Fibroblast of lung (primary cell): Measurements from ENCODE around the gene RIC8A. TPM values are rescaled to one million over a fixed set of nuclear protein-coding genes. Genes with fewer than 3 reads are reported as not detected.
"Not testable (repeated sequence)": the region's sequence is repeated elsewhere in the genome, so short reads cannot be mapped to it uniquely, and the experiment has no call there.

Experiments
- DNase-seq, 2 donors: peaks; one replicate each; pipeline versions ENCODE4 v3.0.0 to v3.0.0-alpha.2; 2010; ENCODE audit warnings: low read depth in 2 of 2
- H2AFZ ChIP-seq: 2 replicates; pipeline ENCODE4 v1.5.1; 2012; ENCODE audit warnings: low read length, control low read depth, inconsistent platforms
- H3K27ac ChIP-seq: 2 replicates; pipeline ENCODE4 v1.5.1; 2011; ENCODE audit warnings: low read length, control low read depth; ENCODE audit not compliant: insufficient read depth
- H3K27me3 ChIP-seq: 2 replicates; pipeline ENCODE4 v1.5.1; 2011; ENCODE audit warnings: mild to moderate bottlenecking, low read length; ENCODE audit not compliant: control insufficient read depth, insufficient read depth
- H3K36me3 ChIP-seq: 2 replicates; pipeline ENCODE4 v1.5.1; 2011; ENCODE audit warnings: low read length; ENCODE audit not compliant: control insufficient read depth, insufficient read depth
- H3K4me1 ChIP-seq: 2 replicates; pipeline ENCODE4 v1.5.1; 2011; ENCODE audit warnings: low read length; ENCODE audit not compliant: control insufficient read depth, insufficient read depth; ENCODE audit errors: extremely low read depth
- H3K4me2 ChIP-seq: 2 replicates; pipeline ENCODE4 v1.5.1; 2011; ENCODE audit warnings: low read length, control low read depth; ENCODE audit not compliant: insufficient read depth; ENCODE audit errors: extremely low read depth
- H3K4me3 ChIP-seq, 4 experiments: fragments of 200-600 bp in 1 of 4; sonication (generic) in 1 of 4; replicated peaks in 1 of 4; 2 replicates each; pipeline ENCODE4 v1.5.1; 2011 to 2016; ENCODE audit warnings: low read length in 4 of 4, low read depth in 3 of 4, mild to moderate bottlenecking in 3 of 4, control low read depth in 2 of 4, inconsistent platforms in 1 of 4, mixed read lengths in 1 of 4; ENCODE audit not compliant: insufficient read depth in 1 of 4; ENCODE audit errors: control extremely low read depth in 1 of 4
- H3K79me2 ChIP-seq: 2 replicates; pipeline ENCODE4 v1.5.1; 2012; ENCODE audit warnings: mild to moderate bottlenecking, low read length, inconsistent platforms; ENCODE audit not compliant: control insufficient read depth, insufficient read depth
- H3K9ac ChIP-seq: 2 replicates; pipeline ENCODE4 v1.5.1; 2011; ENCODE audit warnings: mild to moderate bottlenecking, low read length, control low read depth; ENCODE audit not compliant: insufficient read depth
- H3K9me3 ChIP-seq: 2 replicates; pipeline ENCODE4 v1.5.1; 2012; ENCODE audit warnings: low read depth, low read length; ENCODE audit not compliant: control insufficient read depth, insufficient read depth
- H4K20me1 ChIP-seq: 2 replicates; pipeline ENCODE4 v1.5.1; 2011; ENCODE audit warnings: low read length; ENCODE audit not compliant: control insufficient read depth, insufficient read depth; ENCODE audit errors: extremely low read depth
- CTCF ChIP-seq, 2 donors: IDR thresholded peaks in 1 of 2; conservative IDR thresholded peaks in 1 of 2; 1 replicate in 1 of 2; 2 replicates in 1 of 2; pipeline ENCODE4 v1.5.1; 2011 to 2012; ENCODE audit warnings: low read length in 2 of 2, control low read depth in 1 of 2, inconsistent platforms in 1 of 2, low read depth in 1 of 2, mild to moderate bottlenecking in 1 of 2
- EZH2 ChIP-seq: IDR thresholded peaks from 2 replicates; pipeline ENCODE4 v1.5.1; 2012; ENCODE audit warnings: low read length, control low read depth, mild to moderate bottlenecking; ENCODE audit errors: missing control alignments
- polyA plus RNA-seq, 2 donors: library from polyadenylated mRNA; depleted of rRNA in 1 of 2; stranded (reverse) in 1 of 2; unstranded in 1 of 2; fragments of >200 nt; gene quantifications; 2 replicates each; pipeline ENCODE4 v1.2.1, GENCODE V29; 2011 to 2012; ENCODE audit warnings: missing spikeins in 1 of 2
- total RNA-seq: library from RNA; depleted of rRNA; stranded (reverse); fragments of >200 nt; gene quantifications from 2 replicates; pipeline ENCODE4 v1.2.1, GENCODE V29; 2014

Gene RIC8A
- total and polyA plus RNA-seq, 2 donors (not counting 1 experiment from before 2014, with no cell fraction given), result 106 to 230 TPM

DNA sequence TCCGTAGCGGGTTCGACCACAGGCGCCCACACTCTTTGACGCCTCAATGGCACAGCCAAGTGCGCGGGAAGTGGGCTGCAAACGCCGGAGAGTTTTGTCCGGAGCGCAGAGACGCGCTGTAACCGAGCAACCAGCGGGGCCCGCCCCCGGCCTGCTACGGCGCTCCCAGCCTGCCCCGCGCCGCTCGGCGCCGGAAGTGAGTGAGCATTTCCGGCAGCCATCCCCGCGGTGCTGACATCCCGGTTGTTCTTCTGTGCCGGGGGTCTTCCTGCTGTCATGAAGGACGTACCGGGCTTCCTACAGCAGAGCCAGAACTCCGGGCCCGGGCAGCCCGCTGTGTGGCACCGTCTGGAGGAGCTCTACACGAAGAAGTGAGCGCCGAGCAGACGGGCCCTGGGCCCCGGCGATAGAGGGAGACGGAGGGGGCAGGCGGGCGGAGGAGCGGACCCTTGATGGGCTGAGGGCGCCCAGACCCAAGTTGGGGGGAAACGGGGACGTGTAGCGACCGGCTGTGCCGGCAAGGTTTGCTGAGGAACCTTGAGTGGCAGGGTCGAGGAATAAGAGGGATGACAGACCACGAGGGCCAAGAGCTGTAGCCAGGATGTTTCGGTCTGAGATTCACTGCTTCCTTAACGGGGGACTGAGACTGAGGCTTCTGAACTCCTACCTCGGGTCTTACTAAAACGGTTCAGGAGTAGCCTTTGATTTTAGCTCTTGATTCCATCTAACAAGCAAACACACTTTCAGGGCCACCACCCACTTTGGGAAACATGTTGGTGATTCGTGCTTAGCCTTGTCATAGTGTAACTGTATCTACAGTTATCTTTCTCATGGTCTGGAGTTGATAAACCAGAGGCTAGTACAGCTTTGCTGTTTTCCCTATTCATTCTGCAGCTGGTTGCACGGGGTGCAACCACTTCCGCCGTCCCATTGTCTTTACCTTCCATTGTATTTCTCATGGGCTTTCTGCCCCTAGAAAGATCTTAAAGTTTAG, 29.6 kb downstream of the RIC8A start, which contains the start of gene PSMD13:
TSS of gene PSMD13 (plus strand) at position 203 of the 994 bp plus-strand sequence. CDS start at position 277, 74 bp downstream.
- TF ChIP-seq CTCF (conservative IDR thresholded peaks at IDR 0.05 in 1 of 2, IDR thresholded peaks at IDR 0.05 in 1 of 2; ENCODE audit: low read depth in 1 of 2, low read length in 2 of 2) (no peak), EZH2 (no peak)
- Histone ChIP-seq H2AFZ (peak within 1 kb of the TSS; percentile 89), H3K4me3 (peak within 1 kb of the TSS; percentile 96 to 100 (median 97)), H3K79me2 (peaks cover 41% of the 10 kb centered on the region), H3K9me3 (no peaks in the 10 kb centered on the region), H3K27me3 (no peaks in the 10 kb centered on the region), H3K9ac (peak within 1 kb of the TSS; percentile 98), H3K36me3 (no peaks in the 10 kb centered on the region), H4K20me1 (no peaks in the 10 kb centered on the region), H3K27ac (peak within 1 kb of the TSS; percentile 93), H3K4me1 (peaks cover 5% of the 10 kb centered on the region), H3K4me2 (peak within 1 kb of the TSS; percentile 99)
- DNase-seq, result peak; percentile 76 to 82

DNA sequence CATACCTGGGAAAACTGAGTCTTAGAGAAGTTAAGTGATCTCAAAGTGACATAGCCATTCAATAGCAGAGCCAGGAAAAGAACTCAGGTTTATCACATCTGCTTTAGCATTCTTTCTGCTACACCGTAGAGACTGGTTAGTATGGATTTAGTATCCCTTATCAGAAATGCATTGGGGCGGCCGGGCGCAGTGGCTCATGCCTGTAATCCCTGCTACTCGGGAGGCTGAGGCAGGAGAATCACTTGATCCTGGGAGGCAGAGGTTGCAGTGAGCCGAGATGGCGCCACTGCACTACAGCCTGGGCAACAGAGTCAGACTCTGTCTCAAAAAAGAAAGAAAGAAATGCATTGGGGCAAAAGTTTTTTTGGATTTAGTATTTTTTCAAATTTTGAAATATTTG, 30.8 kb downstream of the RIC8A start:
- H3K27ac ChIP-seq, H3K4me2 ChIP-seq: not testable (repeated sequence)
- peaks cover 41% of the 10 kb centered on the region for H3K79me2 ChIP-seq

GRCh38 chr11:240315-240714, 32.8 kb downstream of the RIC8A start:
- no peak for DNase-seq
- H3K27me3 ChIP-seq, result no peaks in the 10 kb centered on the region
- H3K9me3 ChIP-seq, result no peaks in the 10 kb centered on the region
- H3K4me1 ChIP-seq, result peaks cover 3% of the 10 kb centered on the region
- no peak overlapping the region for H3K9ac ChIP-seq
- H3K4me3 ChIP-seq, result no peak overlapping the region
- H3K36me3 ChIP-seq, result peaks cover 5% of the 10 kb centered on the region
- H3K79me2 ChIP-seq, result peaks cover 41% of the 10 kb centered on the region
- H3K4me2 ChIP-seq, result no peak overlapping the region
- TF ChIP-seq EZH2 (no peak), CTCF (conservative IDR thresholded peaks at IDR 0.05 in 1 of 2, IDR thresholded peaks at IDR 0.05 in 1 of 2; ENCODE audit: low read depth in 1 of 2, low read length in 2 of 2) (no peak)
- H3K27ac ChIP-seq, result no peak overlapping the region
- no peaks in the 10 kb centered on the region for H4K20me1 ChIP-seq
- H2AFZ ChIP-seq, result no peak overlapping the region

More for the DNA sequence above, 30.8 kb downstream of the RIC8A start:
- peak overlapping the region in 1 of 4 experiments; percentile 92 for H3K4me3 ChIP-seq
- H3K4me1 ChIP-seq, H3K9ac ChIP-seq, H2AFZ ChIP-seq, H3K27me3 ChIP-seq, H4K20me1 ChIP-seq, H3K9me3 ChIP-seq, DNase-seq, H3K36me3 ChIP-seq: not testable (repeated sequence)
